8988T (cell line): ENCODE data around the gene GPC3.
"Not testable (repeated sequence)": the region's sequence is repeated elsewhere in the genome, so short reads cannot be mapped to it uniquely, and the experiment has no call there.

Experiments
- DNase-seq: peaks from one replicate; pipeline ENCODE4 v3.0.0; 2011

GPC3 gene

GRCh38 chrX:133923548-133923947 is 61.8 kb downstream of the GPC3 start:
- DNase-seq: no peak

- no peak for DNase-seq
Observed at GRCh38 chrX:133923113-133923512, 62.3 kb downstream of the GPC3 start.

GRCh38 chrX:133922390-133922771 is 63.0 kb downstream of the GPC3 start:
- DNase-seq: no peak

GRCh38 chrX:133921764-133922389 is 63.5 kb downstream of the GPC3 start:
- no peak for DNase-seq

- no peak for DNase-seq
Observed at GRCh38 chrX:133921086-133921485, 64.3 kb downstream of the GPC3 start.

GRCh38 chrX:133918361-133918771 is 67.0 kb downstream of the GPC3 start:
- no peak for DNase-seq

- DNase-seq: no peak
Observed at GRCh38 chrX:133916984-133917722, 68.2 kb downstream of the GPC3 start.

- DNase-seq: no peak
Observed at GRCh38 chrX:133913658-133914388, 71.6 kb downstream of the GPC3 start.

- no peak for DNase-seq
Observed at GRCh38 chrX:133913009-133913408, 72.4 kb downstream of the GPC3 start.

GRCh38 chrX:133911825-133912495 is 73.4 kb downstream of the GPC3 start:
- no peak for DNase-seq

- no peak for DNase-seq
Observed at GRCh38 chrX:133910539-133910938, 74.9 kb downstream of the GPC3 start.

GRCh38 chrX:133909888-133910287 is 75.5 kb downstream of the GPC3 start:
- DNase-seq: no peak

- no peak for DNase-seq
Observed at GRCh38 chrX:133908223-133908955, 77.0 kb downstream of the GPC3 start.

- DNase-seq: no peak
Observed at GRCh38 chrX:133907606-133908005, 77.8 kb downstream of the GPC3 start.

GRCh38 chrX:133905305-133905704 is 80.1 kb downstream of the GPC3 start:
- no peak for DNase-seq

GRCh38 chrX:133897593-133898163 is 87.7 kb downstream of the GPC3 start:
- no peak for DNase-seq

- no peak for DNase-seq
Observed at GRCh38 chrX:133892337-133892736, 93.1 kb downstream of the GPC3 start.

GRCh38 chrX:133888984-133889383 is 96.4 kb downstream of the GPC3 start:
- DNase-seq: no peak

- DNase-seq: not testable (repeated sequence)
Observed at GRCh38 chrX:133888084-133888483, 97.3 kb downstream of the GPC3 start.

GRCh38 chrX:133884430-133885394 is 100.7 kb downstream of the GPC3 start:
- no peak for DNase-seq

GRCh38 chrX:133881893-133882292 is 103.5 kb downstream of the GPC3 start:
- no peak for DNase-seq
